NT2/D1 (cell line): ENCODE data around the gene FTCD.
A peak's percentile ranks its signal among the peaks of the same experiment; 100 is the strongest.

Experiments
- DNase-seq: peaks from one replicate; pipeline ENCODE4 v3.0.0-alpha.2; 2011; ENCODE audit warnings: low read depth, low spot score
- H3K27me3 ChIP-seq: 2 replicates; pipeline ENCODE4 v1.6.0; 2011; ENCODE audit warnings: mild to moderate bottlenecking; ENCODE audit not compliant: insufficient read length, insufficient read depth
- H3K36me3 ChIP-seq: 2 replicates; pipeline ENCODE4 v1.6.1; 2011; ENCODE audit warnings: mild to moderate bottlenecking, low read length, mixed read lengths; ENCODE audit not compliant: insufficient read depth, insufficient read length
- H3K4me1 ChIP-seq: 2 replicates; pipeline ENCODE4 v1.5.1; 2011; ENCODE audit not compliant: insufficient read depth, insufficient read length
- H3K4me3 ChIP-seq: 2 replicates; pipeline ENCODE4 v1.5.1; 2011; ENCODE audit warnings: low read depth; ENCODE audit not compliant: insufficient read length
- H3K9ac ChIP-seq: 2 replicates; pipeline ENCODE4 v1.6.0; 2011; ENCODE audit warnings: low read depth; ENCODE audit not compliant: insufficient read length
- H3K9me3 ChIP-seq: 2 replicates; pipeline ENCODE4 v1.5.1; 2011; ENCODE audit warnings: mild to moderate bottlenecking, low read length; ENCODE audit not compliant: insufficient read depth
- SUZ12 ChIP-seq: IDR thresholded peaks from 2 replicates; pipeline ENCODE4 v1.6.1; 2011; ENCODE audit not compliant: insufficient read length, insufficient read depth; ENCODE audit errors: extremely low read depth
- YY1 ChIP-seq: IDR thresholded peaks from 2 replicates; pipeline ENCODE4 v1.6.1; 2011; ENCODE audit not compliant: insufficient read length, insufficient read depth
- ZNF274 ChIP-seq: IDR thresholded peaks from 2 replicates; pipeline ENCODE4 v1.6.1; 2011; ENCODE audit warnings: mild to moderate bottlenecking, low read depth, low read length

Gene FTCD

GRCh38 chr21:46152927-46153246 lies 2.5 kb downstream of the FTCD start:
- no peak for TF ChIP-seq SUZ12
- TF ChIP-seq ZNF274, result no peak
- TF ChIP-seq YY1, result no peak
- DNase-seq, result no peak

GRCh38 chr21:46151989-46152926 lies 3.1 kb downstream of the FTCD start:
- Histone ChIP-seq H3K4me3 (no peak overlapping the region), H3K27me3 (no peaks in the 10 kb centered on the region), H3K4me1 (peaks cover 48% of the 10 kb centered on the region), H3K9ac (peak overlapping the region; percentile 52), H3K36me3 (peaks cover 8% of the 10 kb centered on the region), H3K9me3 (no peaks in the 10 kb centered on the region)
- TF ChIP-seq YY1, result no peak
- TF ChIP-seq SUZ12, result no peak
- no peak for TF ChIP-seq ZNF274
- no peak for DNase-seq

More at GRCh38 chr21:46152927-46153246, 2.5 kb downstream of the FTCD start:
- no peaks in the 10 kb centered on the region for H3K9me3 ChIP-seq
- no peaks in the 10 kb centered on the region for H3K27me3 ChIP-seq
- H3K4me3 ChIP-seq, result no peak overlapping the region
- H3K9ac ChIP-seq, result peak overlapping the region; percentile 52
- peaks cover 49% of the 10 kb centered on the region for H3K4me1 ChIP-seq
- peaks cover 8% of the 10 kb centered on the region for H3K36me3 ChIP-seq

- Histone ChIP-seq H3K4me3 (no peak overlapping the region), H3K36me3 (peaks cover 4% of the 10 kb centered on the region), H3K9me3 (no peaks in the 10 kb centered on the region), H3K4me1 (peaks cover 48% of the 10 kb centered on the region), H3K27me3 (no peaks in the 10 kb centered on the region), H3K9ac (peak overlapping the region; percentile 22)
- DNase-seq, result no peak
- TF ChIP-seq ZNF274, result no peak
- no peak for TF ChIP-seq YY1
- no peak for TF ChIP-seq SUZ12
Measured at GRCh38 chr21:46151261-46151988, 4.0 kb downstream of the FTCD start.

- Histone ChIP-seq H3K4me1 (peaks cover 45% of the 10 kb centered on the region), H3K27me3 (no peaks in the 10 kb centered on the region), H3K4me3 (no peak overlapping the region), H3K36me3 (no peaks in the 10 kb centered on the region), H3K9ac (peak overlapping the region; percentile 7), H3K9me3 (no peaks in the 10 kb centered on the region)
- DNase-seq, result no peak
- no peak for TF ChIP-seq YY1
- no peak for TF ChIP-seq ZNF274
Measured at GRCh38 chr21:46150491-46151121, 4.8 kb downstream of the FTCD start.

GRCh38 chr21:46150073-46150472 lies 5.3 kb downstream of the FTCD start:
- no peak overlapping the region for H3K9ac ChIP-seq
- no peaks in the 10 kb centered on the region for H3K9me3 ChIP-seq
- H3K36me3 ChIP-seq, result no peaks in the 10 kb centered on the region
- H3K27me3 ChIP-seq, result no peaks in the 10 kb centered on the region
- TF ChIP-seq SUZ12 (no peak), YY1 (no peak), ZNF274 (no peak)
- DNase-seq, result no peak
- H3K4me1 ChIP-seq, result peaks cover 40% of the 10 kb centered on the region
- H3K4me3 ChIP-seq, result no peak overlapping the region

- Histone ChIP-seq H3K9me3 (no peaks in the 10 kb centered on the region), H3K9ac (peak overlapping the region; percentile 3), H3K36me3 (no peaks in the 10 kb centered on the region), H3K4me3 (no peak overlapping the region), H3K4me1 (peaks cover 35% of the 10 kb centered on the region), H3K27me3 (no peaks in the 10 kb centered on the region)
- no peak for DNase-seq
- TF ChIP-seq ZNF274 (no peak), SUZ12 (no peak), YY1 (no peak)
Measured at GRCh38 chr21:46149205-46149901, 6.0 kb downstream of the FTCD start.
